Astrocyte (in vitro differentiated cells and primary cell): ENCODE measurements around the gene PTPA.
"Not testable (repeated sequence)": the region's sequence is repeated elsewhere in the genome, so short reads cannot be mapped to it uniquely, and the experiment has no call there.

Experiments
- CTCF ChIP-seq: IDR thresholded peaks from 2 replicates; pipeline ENCODE4 v1.5.1; 2011; ENCODE audit warnings: low read depth, mild to moderate bottlenecking, inconsistent platforms, low read length, moderate library complexity; ENCODE audit not compliant: insufficient read depth
- EZH2 ChIP-seq: IDR thresholded peaks from 2 replicates; pipeline ENCODE4 v1.6.1; 2012; ENCODE audit warnings: mild to moderate bottlenecking, low read length, inconsistent platforms; ENCODE audit not compliant: insufficient read depth

GRCh38 chr9:129163198-129163670, 52.0 kb downstream of the PTPA start:
- TF ChIP-seq CTCF, EZH2: not testable (repeated sequence)
